GM18951 (cell line): ENCODE results near the gene S100Z.
"Not testable (repeated sequence)": the region's sequence is repeated elsewhere in the genome, so short reads cannot be mapped to it uniquely, and the experiment has no call there.

Experiments used
- POLR2A ChIP-seq: IDR thresholded peaks from 4 replicates; pipeline ENCODE4 v1.6.1; 2011; ENCODE audit warnings: mild to moderate bottlenecking; ENCODE audit not compliant: insufficient read length, insufficient read depth; ENCODE audit errors: extremely low read depth
- in situ Hi-C: fragments of 300-500 bp; cut with MboI; formaldehyde crosslinking; loops from one replicate; pipeline ENCODE4 v1.12.0; 2022; ENCODE audit warnings: low sequenced_read_pairs, mixed read lengths, inconsistent platforms; ENCODE audit not compliant: unreplicated experiment

Gene S100Z

DNA sequence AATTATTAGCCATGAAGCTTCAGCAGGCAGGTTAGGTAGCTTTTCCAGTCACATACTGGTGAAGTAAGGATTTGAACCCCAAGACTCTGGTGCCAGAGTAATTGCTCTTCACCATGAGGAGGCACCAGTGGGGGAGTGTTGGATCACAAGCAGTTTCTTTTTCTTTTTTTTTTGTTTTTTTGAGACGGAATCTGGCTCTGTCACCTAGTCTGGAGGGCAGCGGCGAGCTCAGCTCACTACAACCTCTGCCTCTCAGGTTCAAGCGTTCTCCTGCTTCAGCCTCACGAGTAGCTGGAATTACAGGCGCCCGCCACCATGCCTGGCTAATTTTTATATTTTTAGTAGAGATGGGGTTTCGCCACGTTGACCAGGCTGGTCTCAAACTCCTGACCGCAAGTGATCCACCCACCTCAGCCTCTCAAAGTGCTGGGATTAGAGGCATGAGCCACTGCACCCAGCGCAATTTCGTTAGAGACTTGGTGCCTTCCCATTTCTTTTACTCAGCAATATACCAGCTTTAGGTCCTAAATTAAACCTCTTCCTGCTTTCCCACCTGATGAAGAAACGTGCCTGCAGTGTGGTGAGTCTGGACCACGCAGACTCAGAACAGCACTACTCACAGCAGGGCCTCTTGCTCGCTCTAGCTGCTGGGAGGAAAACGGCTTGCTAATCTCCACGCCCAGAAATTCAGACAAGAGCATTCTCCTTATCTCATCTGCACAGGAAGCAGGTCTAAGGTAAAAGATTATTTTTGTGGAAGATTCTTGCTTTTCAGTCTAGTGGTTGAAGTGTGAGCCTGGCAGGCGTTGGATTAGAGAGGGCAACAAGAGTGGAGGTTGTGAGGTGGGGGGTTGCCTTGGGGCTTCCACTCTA, at the start of gene S100Z:
TSS of gene S100Z (plus strand) at position 596 of the 873 bp plus-strand sequence. CDS start 25,346 bp downstream, outside the sequence.
- in situ Hi-C loops: no loop called here
- TF ChIP-seq POLR2A: no peak

DNA sequence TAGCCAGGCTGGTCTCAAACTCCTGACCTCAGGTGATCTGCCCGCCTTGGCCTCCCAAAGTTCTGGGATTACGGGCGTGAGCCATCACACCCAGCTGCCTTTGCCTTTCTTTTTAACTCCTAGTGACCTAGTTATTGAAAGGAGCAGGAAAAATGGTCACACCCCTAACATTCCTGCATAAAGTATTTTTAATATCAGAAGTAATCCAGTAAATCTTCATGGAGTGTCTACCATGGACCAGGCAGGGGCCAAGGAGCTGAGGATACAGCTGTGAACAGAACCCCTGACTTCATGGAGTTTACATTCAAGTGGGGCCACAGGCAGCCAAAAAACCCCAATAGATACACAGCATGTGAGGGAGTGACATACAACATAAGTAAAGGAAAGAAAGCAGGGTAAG, 49.2 kb upstream of the S100Z start:
- TF ChIP-seq POLR2A: no peak
- in situ Hi-C loops: no loop called here

DNA sequence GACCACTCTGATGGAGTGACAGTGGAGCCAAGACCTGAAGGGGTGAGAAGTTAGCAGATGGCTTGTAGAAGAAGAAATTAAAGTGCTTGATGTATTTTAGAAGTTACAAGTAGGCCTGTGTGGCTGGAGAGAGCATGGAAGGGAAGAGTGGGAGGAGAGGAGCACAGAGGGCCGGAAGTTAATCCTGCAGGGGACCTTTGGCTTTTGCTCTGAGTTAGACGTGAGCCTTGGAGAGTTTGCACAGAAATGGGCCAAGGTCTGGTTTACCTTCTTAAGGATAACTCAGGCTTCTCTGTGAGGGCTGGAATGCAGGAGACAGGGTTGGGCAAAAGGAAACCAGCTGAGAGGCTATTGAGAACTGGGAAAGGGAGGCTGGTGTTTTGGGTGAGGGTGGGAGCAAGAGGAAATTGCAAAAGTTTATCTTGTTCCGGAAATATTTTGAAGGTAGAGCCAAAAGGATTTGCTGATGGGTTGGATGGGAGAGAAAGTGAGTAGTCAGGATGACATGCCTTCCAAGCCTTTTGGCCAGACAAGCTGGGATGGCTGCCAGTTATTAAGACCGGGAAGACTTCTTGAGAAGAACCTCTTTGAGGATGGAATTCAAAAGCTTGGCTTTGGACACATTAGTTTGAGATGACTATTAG, 48.5 kb upstream of the S100Z start:
- in situ Hi-C loops: no loop called here
- TF ChIP-seq POLR2A: no peak

- in situ Hi-C loops: no loop called here
- TF ChIP-seq POLR2A: no peak
These were observed 48.0 kb upstream of the S100Z start for GRCh38 chr5:76801803-76802195.

DNA sequence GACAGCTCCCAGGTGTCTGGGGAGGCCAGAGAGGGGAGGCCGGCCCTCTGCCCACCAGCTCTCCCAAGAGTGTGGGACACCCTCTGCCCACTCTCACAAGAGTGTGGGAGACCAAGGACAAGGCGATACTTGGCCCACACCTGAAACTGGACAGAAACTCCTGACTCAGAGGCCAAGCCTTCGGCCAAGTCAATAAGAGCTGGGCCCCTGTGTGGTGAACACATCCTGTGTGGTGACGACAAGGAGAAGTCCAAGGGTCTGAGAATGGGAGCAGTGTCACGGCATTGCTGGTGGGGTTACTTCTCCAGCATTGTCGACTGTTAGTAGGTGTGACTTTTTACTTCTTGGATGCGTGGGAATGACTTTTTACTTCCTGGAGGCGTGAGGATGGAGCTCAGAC, 45.5 kb upstream of the S100Z start:
- TF ChIP-seq POLR2A: no peak
- in situ Hi-C loops: no loop called here

DNA sequence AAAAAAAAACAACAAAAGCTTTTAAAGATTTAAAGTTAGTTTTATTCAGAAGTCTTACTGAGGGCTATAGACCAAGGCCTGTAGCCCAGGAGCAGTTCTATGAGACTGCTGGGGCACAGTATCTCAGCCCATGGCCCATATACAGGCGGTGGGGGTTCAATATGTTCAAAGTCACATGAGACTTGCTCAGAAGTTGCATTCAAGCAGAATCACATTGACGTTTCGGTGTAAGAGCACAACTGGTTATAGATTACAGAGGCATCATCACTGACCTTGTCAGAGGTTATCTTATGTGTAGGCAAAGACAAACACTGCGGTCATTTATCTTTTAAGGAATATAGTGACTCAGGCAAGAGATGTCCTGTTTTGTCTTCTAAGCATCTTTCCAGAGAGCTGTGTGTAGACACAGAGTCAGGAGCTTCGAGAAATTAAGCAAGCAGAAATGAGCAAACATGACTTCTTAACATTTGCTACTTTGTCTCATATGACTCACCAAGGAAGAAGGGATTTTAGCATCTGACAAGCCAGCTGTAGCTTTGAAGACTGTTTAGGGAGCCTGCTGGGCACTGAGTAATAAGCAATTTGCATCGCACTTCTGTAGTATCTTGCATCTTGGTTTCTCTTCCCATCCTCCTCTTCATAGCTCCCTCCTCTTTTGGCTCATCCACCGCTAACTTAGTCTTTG, 43.9 kb upstream of the S100Z start:
- TF ChIP-seq POLR2A: no peak
- in situ Hi-C loops: no loop called here

- no peak for TF ChIP-seq POLR2A
- in situ Hi-C loops: no loop called here
These were observed 42.5 kb upstream of the S100Z start for GRCh38 chr5:76807296-76807695.

DNA sequence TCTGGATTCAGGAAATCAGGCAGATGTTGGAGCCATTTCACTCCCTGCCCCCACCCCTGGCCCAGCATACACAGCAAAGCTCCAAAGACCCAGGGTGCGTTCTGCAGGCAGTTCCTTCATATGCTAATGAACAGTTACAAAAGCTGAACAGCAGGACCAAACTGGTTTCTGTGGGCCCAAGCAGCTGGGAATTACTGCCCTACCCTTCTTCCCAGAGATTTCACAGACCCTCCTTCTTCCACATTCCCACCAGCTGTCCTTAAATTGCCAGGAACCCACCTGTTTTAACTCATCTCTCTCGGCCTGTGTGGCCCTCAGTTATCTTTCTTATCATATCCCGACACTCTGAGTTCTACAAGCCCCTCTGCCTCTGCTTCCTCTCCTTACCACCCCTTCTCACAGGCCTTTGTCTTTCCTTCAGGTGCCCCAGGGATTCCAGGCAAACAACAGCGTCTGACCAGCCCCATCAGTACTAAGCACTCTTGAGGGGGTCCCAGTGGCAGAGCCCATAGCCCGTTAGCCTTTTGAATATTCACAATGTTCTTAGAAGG, 41.6 kb upstream of the S100Z start:
- in situ Hi-C loops: no loop called here

GRCh38 chr5:76809141-76809540, 40.7 kb upstream of the S100Z start:
- no peak for TF ChIP-seq POLR2A
- in situ Hi-C loops: no loop called here

More for the DNA sequence above, 41.6 kb upstream of the S100Z start:
- TF ChIP-seq POLR2A: no peak

DNA sequence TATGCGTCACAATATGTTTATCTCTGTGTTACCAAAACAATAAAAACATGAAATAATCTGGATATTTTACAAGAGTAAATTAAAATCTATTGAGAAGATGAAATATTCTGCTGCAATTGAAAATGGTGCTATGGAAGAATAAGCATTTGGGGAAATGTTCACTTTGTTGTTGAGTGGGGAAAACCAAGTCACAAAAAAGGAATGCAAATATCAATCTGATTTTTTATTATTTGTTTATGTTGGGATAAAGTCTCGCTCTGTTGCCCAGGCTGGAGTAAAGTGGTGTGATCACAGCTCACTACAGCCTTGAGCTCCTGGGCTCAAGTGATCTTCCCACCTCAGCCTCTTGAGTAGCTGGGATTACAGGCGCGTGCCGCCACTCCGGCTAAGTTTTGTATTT, 39.6 kb upstream of the S100Z start:
- TF ChIP-seq POLR2A: no peak
- in situ Hi-C loops: no loop called here

DNA sequence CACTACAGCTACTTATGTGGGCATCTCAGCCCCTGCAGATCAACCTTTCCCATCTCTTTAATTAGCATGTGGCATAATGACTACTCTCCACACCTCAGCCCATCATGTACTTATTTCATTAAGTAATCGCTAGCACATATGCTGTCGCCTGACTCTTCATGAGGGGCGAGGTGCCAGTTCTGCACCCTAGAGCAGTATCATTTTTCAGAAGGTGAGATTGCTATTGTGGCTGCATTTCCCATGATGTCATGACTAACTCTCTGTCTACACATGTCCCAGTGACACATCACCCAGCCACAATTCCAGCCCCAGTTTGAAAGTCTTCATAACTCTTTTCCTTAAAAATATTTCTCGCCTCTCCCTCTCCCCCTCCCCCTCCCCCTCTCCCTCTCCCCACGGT, 38.6 kb upstream of the S100Z start:
- in situ Hi-C loops: no loop called here
- no peak for TF ChIP-seq POLR2A

GRCh38 chr5:76812209-76812608, 37.6 kb upstream of the S100Z start:
- in situ Hi-C loops: not testable (repeated sequence)

- TF ChIP-seq POLR2A: no peak
- in situ Hi-C loops: no loop called here
These were observed 35.7 kb upstream of the S100Z start for GRCh38 chr5:76813982-76814562.

GRCh38 chr5:76816110-76816831, 33.5 kb upstream of the S100Z start:
- in situ Hi-C loops: no loop called here
- TF ChIP-seq POLR2A: no peak
